Endometrium (tissue), 2 donors: Measurements from ENCODE around the gene FOLR2.
"Not testable (repeated sequence)": the region's sequence is repeated elsewhere in the genome, so short reads cannot be mapped to it uniquely, and the experiment has no call there.

Source experiments
- FAIRE-seq: peaks from 2 replicates; lab custom pipeline; 2012; peaks lifted over from hg19 to GRCh38; lab: Jason Lieb, UNC
- donor health status: control.
- donor health status: control.

Gene FOLR2

DNA sequence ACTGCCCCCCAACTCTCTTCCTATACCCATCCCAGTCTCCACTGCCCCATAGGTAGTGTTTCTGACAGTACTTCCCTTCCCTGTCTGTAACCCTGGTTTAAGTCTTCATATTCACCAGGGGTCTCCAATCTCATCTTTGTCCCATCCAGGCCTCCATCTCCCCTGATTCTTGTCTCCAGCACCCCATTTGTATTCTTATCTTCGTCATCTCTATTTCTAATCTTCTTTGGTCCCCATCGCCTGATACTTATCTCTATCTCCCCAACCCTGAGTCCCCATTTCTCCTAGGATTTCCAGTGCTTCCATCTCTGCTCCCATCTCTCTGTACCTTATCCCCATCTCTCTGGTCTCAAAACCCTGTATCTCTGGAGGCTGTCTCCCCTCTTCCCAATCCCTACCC is 25.5 kb downstream of the FOLR2 start:
- FAIRE-seq, result no peak

DNA sequence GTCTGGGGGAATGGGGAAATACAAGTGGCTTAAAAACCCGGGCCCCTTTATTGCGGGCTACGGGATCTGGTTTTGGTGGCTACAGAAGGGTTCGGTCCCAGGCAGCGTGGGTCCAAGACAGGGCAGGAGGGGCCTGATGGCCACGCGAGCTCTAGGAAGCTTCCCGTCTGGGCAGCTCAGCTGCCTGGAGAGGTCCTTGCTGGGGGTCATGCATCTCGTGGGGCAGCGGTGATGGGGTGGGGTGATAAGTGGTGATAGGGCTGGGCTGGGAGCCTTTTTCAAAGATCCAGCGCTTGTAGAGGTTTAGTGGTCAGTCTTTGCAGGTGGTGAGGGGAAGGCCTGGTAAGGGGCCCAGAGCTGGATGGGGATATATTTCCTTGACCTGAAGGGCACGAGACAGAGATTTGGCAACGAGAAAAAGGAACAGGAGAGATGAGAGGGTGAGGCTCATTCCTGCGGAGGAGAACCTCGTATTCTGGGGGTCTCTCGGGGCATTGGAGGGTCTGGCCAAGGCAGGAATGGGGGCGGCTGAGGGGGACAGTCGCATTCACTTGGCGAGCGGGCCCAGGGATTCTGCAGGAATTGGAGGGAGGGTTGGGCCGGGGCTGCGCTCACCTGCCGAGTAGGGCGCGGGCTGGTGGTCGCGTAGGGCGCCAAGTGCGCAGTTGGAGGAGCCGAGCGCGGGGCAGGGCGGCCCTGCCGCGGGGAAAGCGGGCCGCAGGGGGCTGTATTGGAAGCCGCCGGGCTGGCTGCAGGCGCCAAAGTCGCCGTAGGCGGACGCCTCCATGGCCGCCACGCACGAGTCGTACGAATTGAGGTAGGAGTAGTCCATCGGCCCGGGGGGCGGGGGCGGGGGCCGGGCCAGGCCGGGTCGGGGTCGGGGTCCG is 26.8 kb downstream of the FOLR2 start:
- no peak for FAIRE-seq

DNA sequence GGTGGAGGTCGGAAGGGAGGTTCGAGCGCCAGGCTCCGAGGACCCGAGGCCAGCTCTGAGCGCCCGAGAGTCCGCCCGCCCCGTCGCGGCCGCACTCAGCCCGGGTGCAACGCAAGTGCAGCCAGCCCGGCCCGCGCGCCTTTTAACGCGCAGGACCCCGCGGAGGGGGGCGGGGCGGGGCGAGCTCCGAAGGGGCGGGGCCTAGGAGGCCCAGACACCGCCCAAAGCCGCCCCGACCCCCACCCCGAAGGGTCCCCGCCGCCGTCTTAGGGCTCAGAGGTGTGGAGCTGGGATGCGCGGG is 27.4 kb downstream of the FOLR2 start, which contains the start of gene PHOX2A:
Gene PHOX2A (minus strand): TSS at position 117 of the 301 bp plus-strand sequence. CDS start 172 bp downstream, outside the sequence.
- FAIRE-seq, result no peak

DNA sequence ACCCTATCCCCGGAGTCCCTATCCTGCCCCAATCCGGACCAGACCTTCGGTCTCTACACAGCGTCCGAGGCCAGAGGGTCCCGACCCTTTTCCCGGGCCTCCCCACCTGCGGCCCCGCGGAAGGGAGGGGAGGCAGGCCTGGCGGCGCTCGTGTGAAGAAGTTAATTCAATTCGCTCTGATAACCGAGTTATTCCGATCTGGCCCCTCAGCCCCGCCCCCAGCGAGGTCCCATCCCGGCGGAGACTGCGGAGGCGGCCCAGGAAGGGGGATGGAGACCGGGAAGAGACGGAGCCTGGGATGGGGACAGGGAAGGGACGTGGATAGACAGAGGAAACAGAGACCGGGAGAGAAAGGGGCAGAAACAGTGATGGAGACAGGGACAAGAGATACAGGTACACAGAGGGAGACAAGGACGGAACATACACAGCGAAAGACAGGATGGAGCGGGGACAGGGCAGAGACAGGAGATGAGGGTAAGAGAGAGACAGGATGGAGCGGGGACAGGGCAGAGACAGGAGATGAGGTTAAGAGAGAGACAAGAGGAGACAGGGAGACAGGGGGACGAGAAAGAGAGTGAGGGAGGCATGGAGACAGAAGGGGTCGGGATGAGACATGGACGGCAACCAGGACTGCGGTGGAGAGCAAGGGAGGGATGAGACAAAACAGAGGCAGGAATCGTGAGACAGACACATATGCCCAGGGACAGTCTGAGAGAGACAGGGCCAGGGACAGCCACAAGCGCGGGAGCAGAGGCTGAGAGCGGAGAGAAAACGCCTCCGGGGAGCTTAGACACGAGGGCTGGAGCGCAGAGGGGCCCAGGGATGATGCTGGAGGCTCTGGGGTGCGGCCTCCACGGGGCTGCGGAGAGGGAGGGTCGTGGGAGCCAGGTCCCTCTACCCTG is 28.0 kb downstream of the FOLR2 start:
- no peak for FAIRE-seq

DNA sequence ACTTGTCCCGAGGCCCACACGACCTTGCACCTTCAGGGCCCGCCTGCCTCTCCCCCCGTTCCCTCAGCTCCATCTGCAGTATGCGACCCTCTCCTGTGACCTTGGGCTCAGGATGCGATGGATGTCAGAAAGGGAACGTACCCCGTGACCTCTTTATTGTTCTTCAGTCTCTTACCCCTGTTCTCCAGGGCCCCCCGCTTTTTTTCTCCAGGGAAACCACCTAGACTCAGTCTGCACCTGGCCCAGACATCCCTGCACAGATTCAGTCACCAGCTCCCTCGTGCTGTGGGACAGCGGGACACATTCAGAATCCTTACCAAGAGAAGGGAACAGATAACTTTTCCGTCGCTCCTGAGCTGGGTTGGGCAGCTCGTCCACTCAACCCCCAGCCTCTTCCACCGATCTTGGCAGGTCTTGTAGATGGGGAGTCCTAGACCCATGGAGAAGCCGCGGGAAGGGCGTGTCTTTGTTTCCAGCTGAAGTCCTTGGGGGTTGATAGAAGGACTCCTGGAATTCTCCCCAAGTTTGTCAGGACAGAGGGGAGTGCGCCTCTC is 28.7 kb downstream of the FOLR2 start:
- no peak for FAIRE-seq

DNA sequence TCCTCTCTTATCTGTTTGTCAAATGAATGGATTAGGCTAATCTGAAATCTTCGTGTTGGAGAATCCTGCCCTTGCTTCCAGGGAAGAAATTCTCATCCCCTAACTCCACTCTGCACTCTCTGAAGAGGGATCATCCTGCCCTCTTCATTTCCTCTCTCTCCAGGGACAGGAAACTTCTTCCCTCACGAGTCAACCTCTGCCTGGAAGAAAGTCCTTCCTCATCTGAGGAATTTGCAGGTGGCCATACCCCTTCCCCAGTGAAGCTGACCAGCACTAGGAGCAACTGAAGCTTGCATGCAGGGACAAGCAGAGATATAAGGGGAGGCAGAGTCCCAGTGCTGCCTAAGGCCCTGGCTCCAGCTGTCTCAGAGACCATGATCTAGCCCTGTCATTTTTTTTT is 31.0 kb downstream of the FOLR2 start:
- no peak for FAIRE-seq

DNA sequence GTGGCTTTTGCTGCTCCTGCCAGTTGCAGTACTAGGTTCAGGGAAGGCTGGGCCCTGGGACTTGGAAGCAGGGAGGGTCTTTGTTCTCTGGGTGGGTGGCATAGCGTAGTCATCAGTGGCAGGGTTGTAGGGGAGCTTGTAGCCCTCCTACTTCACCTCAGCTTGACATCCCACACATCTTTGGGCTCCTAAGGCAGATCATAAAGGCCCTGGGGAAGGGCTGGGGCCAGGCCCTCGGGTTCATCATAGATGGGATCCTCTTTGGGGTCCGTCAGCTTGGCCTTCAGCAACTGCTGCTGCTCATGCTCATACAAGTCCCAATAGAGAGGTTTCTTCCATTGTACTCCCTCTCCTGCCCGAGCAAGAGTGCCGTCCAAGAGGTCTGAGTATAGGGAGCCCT is 33.4 kb downstream of the FOLR2 start:
- FAIRE-seq, result no peak

DNA sequence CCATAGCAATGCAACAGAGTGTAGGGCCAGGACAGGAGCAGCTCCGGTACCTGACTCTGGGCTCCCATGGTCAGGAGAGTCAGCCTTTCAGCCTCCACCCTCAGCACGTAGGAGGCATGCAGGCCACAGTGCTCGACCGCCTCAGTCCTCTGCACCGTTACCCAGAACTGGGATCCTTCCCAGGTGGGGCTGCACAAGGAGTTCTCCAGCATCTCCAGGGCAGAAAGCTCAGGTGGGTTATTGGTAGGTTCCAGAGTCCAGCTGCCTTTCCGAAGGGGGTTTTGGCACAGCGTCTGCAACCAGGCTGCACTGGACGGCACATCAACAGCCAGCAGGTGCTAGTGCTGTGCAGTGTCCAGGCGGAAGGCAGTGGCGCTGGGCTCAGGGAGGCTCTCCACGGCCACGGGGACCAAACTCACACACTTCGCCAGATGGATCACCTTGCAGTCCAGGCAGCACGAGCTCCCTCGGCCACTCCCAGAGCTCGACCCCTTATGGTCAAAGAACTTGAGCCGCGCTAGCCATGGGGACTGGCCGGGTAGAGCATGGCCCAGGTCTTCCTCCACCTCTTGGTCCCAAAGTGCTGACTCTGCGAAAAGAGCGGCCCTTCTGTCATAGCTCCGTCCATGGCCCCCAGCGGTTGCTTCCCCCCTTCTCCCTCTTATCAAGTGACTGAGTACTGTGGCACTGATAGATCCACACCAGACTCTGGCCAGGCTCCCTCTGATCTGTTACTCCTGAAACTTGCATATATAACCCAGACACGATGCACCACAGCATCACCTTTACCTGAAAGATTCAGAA is 34.3 kb downstream of the FOLR2 start:
- no peak for FAIRE-seq

DNA sequence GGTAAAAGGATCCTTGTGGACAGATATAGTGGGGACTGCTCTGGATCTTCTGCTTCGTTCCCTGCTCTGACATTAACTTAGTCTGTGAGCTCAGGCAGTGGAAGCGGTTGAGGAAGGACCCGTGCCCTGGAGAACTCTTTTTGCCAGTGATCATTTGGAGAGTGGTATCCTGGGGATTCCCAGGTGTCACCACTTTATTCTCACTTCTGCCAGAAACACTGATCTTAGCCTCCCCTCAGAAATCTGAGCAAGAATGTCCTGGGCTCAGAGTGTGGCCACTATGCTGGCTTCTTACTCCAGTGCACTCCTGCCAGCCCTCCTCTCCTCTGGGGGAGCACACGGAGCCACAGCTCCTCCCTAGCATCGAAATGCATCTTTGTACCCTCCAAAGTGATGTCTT is 35.0 kb downstream of the FOLR2 start:
- no peak for FAIRE-seq

DNA sequence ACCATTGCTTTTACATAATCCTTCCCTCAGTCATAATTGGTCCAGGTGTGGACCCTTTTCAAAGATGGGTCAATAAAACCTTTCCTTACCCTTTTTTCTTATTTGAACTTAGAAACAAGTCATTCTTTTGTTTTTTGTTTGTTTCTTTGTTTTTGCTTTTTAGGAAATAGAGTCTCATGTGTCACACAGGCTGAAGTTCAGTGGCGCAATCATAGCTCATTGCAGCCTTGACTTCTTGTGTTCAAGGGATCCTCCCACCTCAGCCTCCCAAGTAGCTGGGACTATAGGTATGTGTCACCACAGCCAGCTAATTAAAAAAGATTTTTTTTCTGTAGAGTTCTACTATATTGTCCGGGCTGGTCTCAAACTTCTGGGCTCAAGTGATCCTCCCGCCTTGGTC is 36.8 kb downstream of the FOLR2 start:
- no peak for FAIRE-seq

DNA sequence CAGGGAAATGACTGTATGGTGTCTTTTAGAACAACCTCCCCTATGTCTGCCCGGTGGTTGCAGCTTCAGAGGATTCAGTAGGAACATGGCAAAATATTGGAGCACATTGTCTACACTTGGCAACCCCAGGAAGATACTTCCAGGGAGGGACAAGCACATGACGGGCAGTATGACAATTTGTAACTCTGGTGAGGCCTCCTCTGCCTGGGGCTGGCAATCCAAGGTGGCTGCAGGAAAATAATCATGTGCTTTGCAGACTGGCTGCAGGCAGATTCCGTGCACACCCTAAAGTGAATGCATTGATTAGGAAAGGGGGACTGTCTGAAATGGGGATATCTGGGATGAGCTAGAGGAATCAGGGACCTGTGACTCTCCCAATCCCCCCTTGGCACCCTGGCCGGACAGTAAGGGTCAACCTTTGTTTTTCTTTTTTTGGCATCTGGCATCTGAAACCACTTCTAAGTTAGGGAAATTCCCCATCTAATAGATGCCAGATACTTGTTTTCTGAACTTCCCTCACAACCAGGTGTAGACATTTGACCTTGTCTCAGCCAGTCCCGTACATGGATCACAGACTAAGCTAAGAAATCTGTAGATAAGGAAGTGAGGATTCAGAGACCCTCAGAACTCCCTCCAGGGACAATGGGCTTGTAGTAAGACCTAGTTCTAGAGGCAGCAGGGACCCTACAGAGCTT is 37.9 kb downstream of the FOLR2 start:
- no peak for FAIRE-seq

DNA sequence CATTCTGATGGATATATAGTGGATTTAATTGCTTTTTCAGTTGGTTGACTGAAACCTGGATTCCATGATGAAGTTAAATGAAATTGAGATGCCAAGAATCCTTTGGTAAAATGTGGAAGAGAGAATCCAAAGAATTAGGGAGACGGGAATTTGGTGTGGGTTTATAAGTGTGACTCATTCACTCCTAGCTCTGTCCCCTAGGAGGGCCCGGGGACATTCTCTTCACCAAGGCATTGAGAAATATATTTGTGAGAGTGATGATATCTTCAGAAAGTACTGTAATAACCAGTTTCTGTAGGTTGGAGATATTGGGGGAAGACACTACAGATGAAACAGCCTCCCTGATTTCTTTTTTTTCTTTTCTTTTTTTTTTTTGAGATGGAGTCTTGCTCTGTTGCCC is 41.0 kb downstream of the FOLR2 start:
- FAIRE-seq, result no peak

DNA sequence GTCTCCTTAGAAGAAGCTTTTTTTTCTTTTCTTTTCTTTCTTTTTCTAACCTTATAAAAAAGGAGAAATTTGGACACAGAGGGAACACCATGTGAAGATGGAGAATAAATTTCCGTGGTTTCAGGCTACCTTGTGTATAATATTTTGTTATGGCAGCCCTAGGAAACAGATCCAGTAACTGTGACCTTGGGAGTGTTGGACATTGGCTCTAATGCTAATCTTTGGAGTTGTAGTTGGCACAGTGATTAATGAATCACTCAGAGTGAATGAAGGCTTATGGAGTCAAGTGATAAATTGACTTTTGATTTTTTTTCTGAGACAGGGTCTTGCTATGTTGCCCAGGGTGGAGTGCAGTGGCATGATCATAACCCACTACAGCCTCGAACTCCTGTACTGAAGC is 42.9 kb downstream of the FOLR2 start:
- FAIRE-seq, result no peak

DNA sequence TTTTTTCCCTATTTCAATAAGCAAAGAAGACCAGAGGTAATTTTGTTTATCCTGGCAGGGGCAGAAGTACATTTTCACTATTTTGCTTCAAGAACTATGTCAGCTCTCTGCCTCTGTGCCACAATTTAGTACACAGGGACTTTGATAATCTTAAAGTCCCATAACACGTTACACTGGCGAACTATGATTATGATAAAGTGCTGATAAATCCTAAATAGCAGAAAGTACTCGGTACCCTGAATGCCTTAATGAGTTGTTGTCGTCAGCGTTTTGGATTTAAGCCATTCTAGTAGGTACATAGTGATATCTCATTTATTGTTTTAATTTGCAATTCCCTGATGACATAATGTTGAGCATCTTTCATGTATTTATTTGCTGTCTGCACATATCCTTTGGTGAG is 44.0 kb downstream of the FOLR2 start:
- no peak for FAIRE-seq

DNA sequence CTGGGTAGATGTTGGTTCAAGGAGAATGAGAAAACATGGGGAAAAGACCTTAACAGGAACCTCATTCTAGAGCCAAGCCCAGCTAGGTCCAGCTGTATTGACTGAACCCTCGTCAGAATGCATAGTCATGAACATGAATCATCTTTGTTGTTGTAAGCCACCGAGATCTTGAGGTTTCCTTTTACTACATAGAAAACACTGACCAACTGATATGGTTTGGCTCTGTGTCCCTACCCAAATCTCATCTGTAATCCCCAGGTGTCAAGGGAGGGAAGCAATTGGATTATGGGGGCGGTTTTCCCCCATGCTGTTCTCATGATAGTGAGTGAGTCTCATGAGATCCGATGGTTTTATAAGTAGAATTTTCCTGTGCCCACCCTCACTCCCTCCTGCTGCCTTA is 46.8 kb downstream of the FOLR2 start:
- no peak for FAIRE-seq

DNA sequence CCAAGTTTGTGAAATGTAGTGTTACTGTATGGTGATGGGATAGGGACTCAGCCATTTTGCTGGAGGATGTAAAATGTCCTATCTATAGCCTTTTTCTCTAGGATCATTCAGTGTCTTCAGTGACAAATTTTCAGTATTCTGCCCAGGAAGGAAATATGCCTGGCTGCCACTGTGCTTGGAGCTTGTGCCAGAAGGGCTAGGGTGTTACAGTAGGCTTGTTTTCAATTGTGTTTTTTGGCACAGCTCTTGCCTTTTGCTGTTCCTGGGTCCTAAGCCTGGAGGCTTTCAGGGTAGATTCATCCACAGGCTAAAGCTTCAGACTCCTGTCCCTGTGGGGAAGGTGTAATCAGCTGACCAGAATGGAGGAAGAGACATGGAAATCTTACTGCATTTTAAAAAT is 49.4 kb downstream of the FOLR2 start:
- no peak for FAIRE-seq

DNA sequence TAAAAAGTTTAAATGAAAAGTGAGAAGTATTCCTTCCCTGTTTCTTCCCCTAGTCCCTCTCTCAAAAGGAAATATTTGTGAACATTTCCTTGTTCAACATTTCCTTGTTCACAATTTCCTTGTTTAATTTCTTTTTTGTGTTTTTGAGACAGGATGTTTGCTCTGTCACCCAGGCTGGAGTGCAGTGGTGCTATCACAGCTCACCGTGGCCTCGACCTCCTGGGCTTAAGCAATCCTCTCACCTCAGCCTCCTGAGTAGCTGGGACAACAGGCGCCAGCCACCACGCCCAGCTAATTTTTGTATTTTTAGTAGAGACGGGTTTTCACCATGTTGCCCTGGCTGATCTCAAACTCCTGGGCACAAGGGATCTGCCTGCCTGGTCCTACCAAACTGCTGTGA is 50.4 kb downstream of the FOLR2 start:
- not testable (repeated sequence) for FAIRE-seq

DNA sequence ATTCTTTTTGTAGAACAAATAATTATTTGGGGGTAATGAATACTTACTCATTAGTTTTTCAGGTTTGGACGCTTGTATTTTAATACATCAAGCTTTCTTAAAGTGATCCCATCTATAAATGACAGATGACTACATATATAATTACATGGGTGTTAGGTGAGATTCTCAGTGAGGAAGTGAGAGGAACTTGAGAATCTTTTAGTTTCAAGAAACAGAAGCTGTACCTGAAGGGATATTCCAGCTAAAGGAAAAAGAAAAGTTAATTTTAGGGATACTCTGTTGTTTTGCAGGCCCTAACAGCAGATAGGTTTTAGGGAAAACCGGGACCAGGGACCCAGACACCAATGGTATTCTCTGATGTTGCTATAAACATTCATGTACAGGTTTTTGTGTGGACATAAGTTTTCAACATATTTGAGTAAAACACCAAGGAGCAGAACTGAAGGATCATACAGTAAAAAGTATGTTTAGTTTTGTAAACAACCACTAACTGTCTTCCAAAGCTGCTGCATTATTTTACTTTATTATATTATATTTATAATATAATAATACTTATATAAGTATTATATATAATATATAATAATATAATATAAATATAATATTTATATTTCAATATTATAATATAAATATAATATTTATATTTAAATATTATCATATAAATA is 51.5 kb downstream of the FOLR2 start:
- peak; percentile 70 for FAIRE-seq
